ENCODE measurements around the gene TBC1D22A. TPM values are rescaled to one million over a fixed set of nuclear protein-coding genes. Genes with fewer than 3 reads are reported as not detected.
A peak's percentile ranks its signal among the peaks of the same experiment; 100 is the strongest.

TBC1D22A gene
- total RNA-seq, 1 donor from 2014 or later, result 41.0 TPM

GRCh38 chr22:46764779-46765485 is 2.5 kb downstream of the TBC1D22A start:
- intact Hi-C loops (cut with micrococcal nuclease), result no loop called here

GRCh38 chr22:46766611-46767010 is 4.2 kb downstream of the TBC1D22A start:
- no peak for DNase-seq
- no peaks in the 10 kb centered on the region for H3K9me3 Mint-ChIP-seq
- peaks cover 33% of the 10 kb centered on the region for H3K36me3 Mint-ChIP-seq (ENCODE audit: low read depth)
- intact Hi-C loops (cut with micrococcal nuclease), result no loop called here
- peak overlapping the region; percentile 37 for H3K27ac Mint-ChIP-seq
- no peaks in the 10 kb centered on the region for H3K27me3 Mint-ChIP-seq
- H3K4me3 Mint-ChIP-seq, result no peak overlapping the region
- H3K4me1 Mint-ChIP-seq, result peaks cover 51% of the 10 kb centered on the region

More at GRCh38 chr22:46764779-46765485, 2.5 kb downstream of the TBC1D22A start:
- H3K36me3 Mint-ChIP-seq (ENCODE audit: low read depth), result peaks cover 27% of the 10 kb centered on the region
- DNase-seq, result no peak
- H3K4me1 Mint-ChIP-seq, result peaks cover 52% of the 10 kb centered on the region
- H3K27ac Mint-ChIP-seq, result peak overlapping the region; percentile 99
- peak overlapping the region; percentile 97 for H3K4me3 Mint-ChIP-seq
- no peaks in the 10 kb centered on the region for H3K9me3 Mint-ChIP-seq
- no peaks in the 10 kb centered on the region for H3K27me3 Mint-ChIP-seq

GRCh38 chr22:46767249-46767985 is 5.0 kb downstream of the TBC1D22A start:
- H3K9me3 Mint-ChIP-seq, result no peaks in the 10 kb centered on the region
- intact Hi-C loops (cut with micrococcal nuclease), result no loop called here
- H3K36me3 Mint-ChIP-seq (ENCODE audit: low read depth), result peaks cover 29% of the 10 kb centered on the region
- peaks cover 46% of the 10 kb centered on the region for H3K4me1 Mint-ChIP-seq
- DNase-seq, result no peak
- H3K4me3 Mint-ChIP-seq, result no peak overlapping the region
- no peaks in the 10 kb centered on the region for H3K27me3 Mint-ChIP-seq
- H3K27ac Mint-ChIP-seq, result peak overlapping the region; percentile 42

GRCh38 chr22:46769191-46769675 is 6.8 kb downstream of the TBC1D22A start:
- no peak for DNase-seq
- Mint-ChIP-seq H3K9me3 (no peaks in the 10 kb centered on the region), H3K27ac (peak overlapping the region; percentile 19), H3K36me3 (ENCODE audit: low read depth) (peaks cover 22% of the 10 kb centered on the region), H3K27me3 (no peaks in the 10 kb centered on the region), H3K4me3 (no peak overlapping the region), H3K4me1 (peaks cover 49% of the 10 kb centered on the region)
- intact Hi-C loops (cut with micrococcal nuclease), result no loop called here

- Mint-ChIP-seq H3K4me3 (no peak overlapping the region), H3K36me3 (ENCODE audit: low read depth) (peaks cover 22% of the 10 kb centered on the region), H3K27ac (peak overlapping the region; percentile 19), H3K27me3 (no peaks in the 10 kb centered on the region), H3K9me3 (no peaks in the 10 kb centered on the region), H3K4me1 (peaks cover 49% of the 10 kb centered on the region)
- no peak for DNase-seq
- intact Hi-C loops (cut with micrococcal nuclease), result no loop called here
These were observed 7.3 kb downstream of the TBC1D22A start for GRCh38 chr22:46769706-46770105.

- peaks cover 50% of the 10 kb centered on the region for H3K4me1 Mint-ChIP-seq
These were observed 7.7 kb downstream of the TBC1D22A start for GRCh38 chr22:46770151-46770641.

GRCh38 chr22:46770726-46771125 is 8.3 kb downstream of the TBC1D22A start:
- Mint-ChIP-seq H3K27ac (peak overlapping the region; percentile 72), H3K9me3 (no peaks in the 10 kb centered on the region), H3K27me3 (no peaks in the 10 kb centered on the region), H3K4me3 (peak overlapping the region; percentile 37), H3K36me3 (ENCODE audit: low read depth) (peaks cover 23% of the 10 kb centered on the region), H3K4me1 (peaks cover 54% of the 10 kb centered on the region)
- intact Hi-C loops (cut with micrococcal nuclease), result no loop called here
- DNase-seq, result no peak

More at GRCh38 chr22:46770151-46770641, 7.7 kb downstream of the TBC1D22A start:
- intact Hi-C loops (cut with micrococcal nuclease), result no loop called here
- Mint-ChIP-seq H3K9me3 (no peaks in the 10 kb centered on the region), H3K27ac (peak overlapping the region; percentile 42), H3K4me3 (no peak overlapping the region), H3K36me3 (ENCODE audit: low read depth) (peaks cover 22% of the 10 kb centered on the region), H3K27me3 (no peaks in the 10 kb centered on the region)
- no peak for DNase-seq

- Mint-ChIP-seq H3K27ac (peak overlapping the region; percentile 86), H3K36me3 (ENCODE audit: low read depth) (peaks cover 23% of the 10 kb centered on the region), H3K9me3 (no peaks in the 10 kb centered on the region), H3K4me1 (peaks cover 64% of the 10 kb centered on the region), H3K4me3 (peak overlapping the region; percentile 69), H3K27me3 (no peaks in the 10 kb centered on the region)
- intact Hi-C loops (cut with micrococcal nuclease), result no loop called here
- no peak for DNase-seq
These were observed 10.6 kb downstream of the TBC1D22A start for GRCh38 chr22:46773076-46773475.

- DNase-seq, result no peak
These were observed 12.0 kb downstream of the TBC1D22A start for GRCh38 chr22:46774253-46774979.

GRCh38 chr22:46774980-46775849 is 12.8 kb downstream of the TBC1D22A start:
- no peaks in the 10 kb centered on the region for H3K9me3 Mint-ChIP-seq
- no peak for DNase-seq
- peaks cover 23% of the 10 kb centered on the region for H3K36me3 Mint-ChIP-seq (ENCODE audit: low read depth)
- H3K4me3 Mint-ChIP-seq, result peak overlapping the region; percentile 74
- no peaks in the 10 kb centered on the region for H3K27me3 Mint-ChIP-seq
- peaks cover 59% of the 10 kb centered on the region for H3K4me1 Mint-ChIP-seq
- intact Hi-C loops (cut with micrococcal nuclease), result loop anchor here (1.0 kb wide), 2 partner anchors 13 to 16 kb away; partner anchors contain the start of gene TBC1D22A
- H3K27ac Mint-ChIP-seq, result peak overlapping the region; percentile 86

More at GRCh38 chr22:46774253-46774979, 12.0 kb downstream of the TBC1D22A start:
- H3K9me3 Mint-ChIP-seq, result no peaks in the 10 kb centered on the region
- H3K36me3 Mint-ChIP-seq (ENCODE audit: low read depth), result peaks cover 23% of the 10 kb centered on the region
- H3K4me3 Mint-ChIP-seq, result peak overlapping the region; percentile 74
- peaks cover 63% of the 10 kb centered on the region for H3K4me1 Mint-ChIP-seq
- intact Hi-C loops (cut with micrococcal nuclease), result loop anchor here (1.0 kb wide), 2 partner anchors 12 to 17 kb away; partner anchors contain the start of gene TBC1D22A
- H3K27me3 Mint-ChIP-seq, result no peaks in the 10 kb centered on the region
- peak overlapping the region; percentile 86 for H3K27ac Mint-ChIP-seq

- Mint-ChIP-seq H3K4me1 (peaks cover 53% of the 10 kb centered on the region), H3K27me3 (no peaks in the 10 kb centered on the region), H3K4me3 (peak overlapping the region; percentile 74), H3K9me3 (no peaks in the 10 kb centered on the region), H3K36me3 (ENCODE audit: low read depth) (peaks cover 21% of the 10 kb centered on the region), H3K27ac (peak overlapping the region; percentile 86)
- DNase-seq, result no peak
- intact Hi-C loops (cut with micrococcal nuclease), result no loop called here
These were observed 13.7 kb downstream of the TBC1D22A start for GRCh38 chr22:46775850-46776826.

Measured in activated CD4-positive, alpha-beta T cell treated with anti-CD3 and anti-CD28 coated beads, Interleukin-2, amount 10 ng/mL, durations not matched to agents 24 days and 14 days (primary cell).